ENCODE data around the gene CAPN1.

The CAPN1 gene

DNA sequence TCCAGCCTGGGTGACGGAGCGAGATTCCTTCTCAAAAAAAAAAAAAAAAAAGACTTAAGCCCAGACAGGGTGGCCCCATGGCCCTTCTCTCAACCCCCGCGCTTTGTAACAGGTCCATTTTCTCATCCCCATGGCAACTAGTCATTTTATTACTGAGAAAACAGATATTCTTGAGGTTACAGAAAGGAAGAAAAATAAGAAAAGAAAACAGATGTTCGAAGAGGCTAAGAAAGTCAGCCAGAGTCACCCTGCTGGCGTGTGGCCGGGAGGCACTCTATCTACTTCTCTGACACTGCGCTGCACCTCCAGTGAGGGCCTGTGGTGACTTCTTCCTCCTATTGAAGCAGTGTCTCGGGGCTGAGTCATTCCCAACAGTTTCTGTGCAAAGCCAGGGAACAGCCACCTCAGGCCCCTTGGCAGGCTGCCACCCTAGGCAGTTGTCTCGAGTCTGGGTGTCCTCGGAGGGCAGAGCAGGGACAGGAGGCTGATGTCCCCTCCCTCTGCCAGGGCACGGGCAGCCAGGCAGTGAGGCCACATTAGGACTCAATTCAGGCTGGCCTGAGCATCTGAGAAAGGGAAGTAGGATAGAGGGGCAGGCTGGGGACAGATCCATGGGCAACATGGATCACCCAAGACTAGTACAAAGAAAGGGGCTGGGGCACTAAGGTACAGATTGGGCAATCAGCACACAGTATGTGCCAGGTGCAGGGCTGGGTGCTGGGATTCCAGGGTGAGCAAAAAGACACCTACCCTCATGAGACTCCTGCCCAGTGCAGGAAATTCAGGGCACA, 31.0 kb upstream of the CAPN1 start:
- Histone ChIP-seq H3K9me3 (ENCODE audit: control insufficient read depth, insufficient read depth, low read length) (no peaks in the 10 kb centered on the region), H3K9ac (ENCODE audit: low read depth, low read length) (no peak overlapping the region), H3K4me1 (ENCODE audit: insufficient read depth, low read length) (peaks cover 7% of the 10 kb centered on the region; the same call in 1 of the 2 replicates), H3K36me3 (ENCODE audit: insufficient read depth, low read length) (no peaks in the 10 kb centered on the region)

DNA sequence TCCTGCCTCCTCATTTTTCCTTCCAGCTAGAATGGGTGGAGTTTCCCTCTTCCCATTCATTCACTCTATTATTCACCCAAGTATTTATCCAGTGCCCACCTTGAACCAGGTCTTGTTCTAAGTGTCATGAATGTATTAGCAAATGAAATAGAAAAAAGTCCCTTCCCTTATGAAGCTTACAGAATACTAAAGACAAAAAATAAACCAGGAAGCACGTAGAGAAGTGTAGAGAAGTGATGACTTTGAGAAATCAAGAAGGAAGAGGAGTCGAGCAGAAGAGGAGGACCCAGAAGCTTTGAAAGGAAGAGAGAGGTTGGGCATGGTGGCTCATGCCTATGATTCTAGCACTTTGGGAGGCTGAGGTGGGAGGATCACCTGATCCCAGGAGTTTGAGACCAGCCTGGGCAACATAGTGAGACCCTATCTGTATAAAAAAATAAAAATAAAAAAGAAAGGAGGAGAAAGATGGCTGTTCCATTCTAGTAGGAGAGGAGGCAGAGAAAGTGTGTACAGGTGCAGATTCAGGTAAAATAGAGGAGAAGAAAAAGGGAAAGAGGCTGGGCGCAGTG, 30.3 kb upstream of the CAPN1 start:
- Histone ChIP-seq H3K36me3 (ENCODE audit: insufficient read depth, low read length) (no peaks in the 10 kb centered on the region), H3K9me3 (ENCODE audit: control insufficient read depth, insufficient read depth, low read length) (no peaks in the 10 kb centered on the region), H3K9ac (ENCODE audit: low read depth, low read length) (no peak overlapping the region), H3K4me1 (ENCODE audit: insufficient read depth, low read length) (peaks cover 7% of the 10 kb centered on the region; the same call in 1 of the 2 replicates)

DNA sequence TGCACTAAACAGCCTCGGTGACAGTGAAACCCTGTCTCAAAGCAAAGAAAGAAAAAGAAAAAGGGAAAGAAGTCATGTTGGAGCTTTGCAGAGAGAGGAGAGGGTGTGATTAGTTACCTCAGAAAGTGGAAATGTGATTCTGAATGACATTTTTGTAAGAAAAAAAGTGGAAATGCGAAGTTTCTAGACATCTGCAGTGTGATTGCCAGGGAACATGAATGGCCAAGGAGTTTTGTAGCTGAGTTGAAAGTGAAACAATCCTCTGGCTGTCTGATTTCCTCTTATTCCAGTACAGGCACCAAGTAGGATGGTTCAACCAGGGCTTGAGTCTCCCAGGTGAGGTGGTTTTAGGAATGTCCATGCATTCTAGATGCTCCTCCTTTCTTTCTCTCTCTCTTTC, 29.6 kb upstream of the CAPN1 start:
- peaks cover 7% of the 10 kb centered on the region; the same call in 1 of the 2 replicates for H3K4me1 ChIP-seq (ENCODE audit: insufficient read depth, low read length)
- H3K36me3 ChIP-seq (ENCODE audit: insufficient read depth, low read length) = no peaks in the 10 kb centered on the region
- H3K9me3 ChIP-seq (ENCODE audit: control insufficient read depth, insufficient read depth, low read length) = no peaks in the 10 kb centered on the region
- no peak overlapping the region for H3K9ac ChIP-seq (ENCODE audit: low read depth, low read length)

DNA sequence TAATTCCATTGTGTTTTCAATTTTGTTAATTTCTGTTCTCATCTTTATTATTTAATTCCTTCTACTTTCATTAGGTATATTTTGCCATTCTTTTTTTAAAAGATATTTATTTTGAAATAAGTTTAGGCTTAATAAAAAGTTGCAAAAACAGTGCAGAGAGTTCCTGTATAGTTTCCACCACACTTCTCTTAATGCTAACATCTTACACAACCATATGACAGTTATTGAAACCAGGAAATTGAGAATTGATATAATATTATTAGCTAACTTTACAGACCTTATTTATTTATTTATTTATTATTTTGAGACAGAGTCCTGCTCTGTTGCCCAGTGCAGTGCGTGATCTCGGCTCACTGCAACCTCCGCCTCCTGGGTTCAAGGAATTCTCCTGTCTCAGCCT, 25.5 kb upstream of the CAPN1 start:
- Histone ChIP-seq H3K9me3 (ENCODE audit: control insufficient read depth, insufficient read depth, low read length) (no peaks in the 10 kb centered on the region), H3K36me3 (ENCODE audit: insufficient read depth, low read length) (no peaks in the 10 kb centered on the region), H3K9ac (ENCODE audit: low read depth, low read length) (no peak overlapping the region), H3K4me1 (ENCODE audit: insufficient read depth, low read length) (no peaks in the 10 kb centered on the region)

DNA sequence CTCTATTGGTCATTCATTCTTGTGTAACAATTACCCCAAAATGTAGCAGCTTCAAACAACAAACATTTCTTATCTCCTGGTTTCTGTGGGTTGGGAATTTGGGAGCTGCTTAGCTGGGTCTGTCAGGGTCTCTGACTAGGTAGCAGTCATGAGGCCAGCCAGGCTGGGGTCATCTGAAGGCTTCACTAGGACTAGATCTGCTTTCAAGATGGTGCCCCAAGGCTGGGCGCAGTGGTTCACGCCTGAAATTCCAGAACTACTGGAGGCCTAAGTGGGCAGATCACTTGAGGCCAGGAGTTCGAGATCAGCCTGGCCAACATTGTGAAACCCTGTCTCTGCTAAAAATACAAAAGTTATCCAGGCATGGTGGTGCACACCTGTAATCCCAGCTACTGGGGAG, 24.8 kb upstream of the CAPN1 start:
- no peak overlapping the region for H3K9ac ChIP-seq (ENCODE audit: low read depth, low read length)
- no peaks in the 10 kb centered on the region for H3K4me1 ChIP-seq (ENCODE audit: insufficient read depth, low read length)
- no peaks in the 10 kb centered on the region for H3K9me3 ChIP-seq (ENCODE audit: control insufficient read depth, insufficient read depth, low read length)
- no peaks in the 10 kb centered on the region for H3K36me3 ChIP-seq (ENCODE audit: insufficient read depth, low read length)

DNA sequence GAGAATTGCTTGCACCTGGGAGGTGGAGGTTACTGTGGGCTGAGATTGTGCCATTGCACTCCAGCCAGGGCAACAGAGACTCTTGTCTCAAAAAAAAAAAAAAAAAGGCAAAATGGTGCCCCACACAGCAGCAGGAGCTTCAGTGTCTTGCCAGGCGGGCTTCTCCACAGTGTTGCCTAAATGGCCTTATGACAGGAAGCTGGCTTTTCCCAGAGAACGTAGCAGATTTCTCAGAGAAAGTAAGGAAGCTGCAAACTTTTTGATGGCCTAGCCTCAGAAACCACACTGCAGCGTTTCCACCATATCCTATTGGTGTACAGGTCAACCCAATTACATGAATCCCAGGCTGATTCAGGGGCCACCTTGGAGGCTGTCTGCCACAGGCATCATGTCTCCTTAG, 24.4 kb upstream of the CAPN1 start:
- H3K9me3 ChIP-seq (ENCODE audit: control insufficient read depth, insufficient read depth, low read length) = no peaks in the 10 kb centered on the region
- H3K4me1 ChIP-seq (ENCODE audit: insufficient read depth, low read length) = no peaks in the 10 kb centered on the region
- H3K36me3 ChIP-seq (ENCODE audit: insufficient read depth, low read length) = no peaks in the 10 kb centered on the region
- H3K9ac ChIP-seq (ENCODE audit: low read depth, low read length) = no peak overlapping the region

DNA sequence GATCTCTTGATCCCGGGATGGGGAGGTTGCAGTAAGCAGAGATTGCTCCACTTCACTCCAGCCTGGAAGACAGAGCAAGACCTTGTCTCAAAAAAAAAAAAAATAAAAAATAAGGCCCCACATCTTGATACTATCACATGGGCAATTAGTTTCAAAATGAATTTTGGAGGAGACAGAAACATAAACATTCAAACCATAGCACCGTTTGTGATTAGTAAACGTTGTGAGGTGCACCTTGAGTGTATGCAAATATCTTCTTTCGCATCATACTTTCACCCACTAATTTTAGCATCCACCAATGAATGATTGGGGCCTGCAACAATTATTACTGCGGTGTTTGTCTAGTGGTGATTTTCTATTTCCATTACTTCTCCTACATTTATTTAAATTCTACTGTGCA, 22.7 kb upstream of the CAPN1 start:
- Histone ChIP-seq H3K9ac (ENCODE audit: low read depth, low read length) (no peak overlapping the region), H3K36me3 (ENCODE audit: insufficient read depth, low read length) (no peaks in the 10 kb centered on the region), H3K4me1 (ENCODE audit: insufficient read depth, low read length) (no peaks in the 10 kb centered on the region), H3K9me3 (ENCODE audit: control insufficient read depth, insufficient read depth, low read length) (no peaks in the 10 kb centered on the region)

DNA sequence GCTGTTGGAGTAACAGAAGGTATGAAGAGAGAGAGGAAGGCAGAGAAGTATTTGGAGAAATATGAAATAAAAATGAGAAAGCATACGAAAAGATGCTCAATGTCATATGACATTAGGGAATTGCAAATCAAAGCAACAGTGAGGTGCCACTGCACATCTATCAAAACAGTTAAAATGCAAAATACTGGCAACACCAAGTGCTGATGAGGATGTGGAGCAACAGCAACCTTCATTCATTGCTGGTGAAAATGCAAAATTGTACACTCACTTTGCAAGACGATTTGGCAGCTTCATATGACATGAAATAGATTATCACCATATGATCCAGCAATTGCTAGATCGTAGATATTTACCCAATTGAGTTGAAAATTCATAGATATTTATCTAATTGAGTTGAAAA, 21.1 kb upstream of the CAPN1 start:
- Histone ChIP-seq H3K36me3 (ENCODE audit: insufficient read depth, low read length) (no peaks in the 10 kb centered on the region), H3K9ac (ENCODE audit: low read depth, low read length) (no peak overlapping the region), H3K9me3 (ENCODE audit: control insufficient read depth, insufficient read depth, low read length) (no peaks in the 10 kb centered on the region)

DNA sequence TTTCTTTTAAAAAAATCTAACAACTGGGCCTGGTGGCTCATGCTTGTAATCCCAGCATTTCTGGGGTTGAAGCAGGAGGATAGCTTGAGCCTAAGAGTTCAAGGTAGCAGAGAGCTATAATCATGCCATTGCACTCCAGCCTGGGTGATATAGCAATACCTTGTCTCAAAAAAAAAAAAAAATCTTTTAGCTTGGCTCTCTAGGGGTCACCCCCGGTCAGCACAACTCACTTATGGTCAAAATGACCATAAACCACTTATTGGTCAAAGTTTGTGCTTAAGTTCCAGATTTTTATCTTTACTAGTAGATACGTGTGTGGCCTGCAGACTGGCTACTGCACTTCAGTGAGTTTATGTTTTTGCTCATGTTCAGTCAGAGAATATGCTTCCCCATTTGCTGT, 18.0 kb upstream of the CAPN1 start:
- H3K9me3 ChIP-seq (ENCODE audit: control insufficient read depth, insufficient read depth, low read length) = no peaks in the 10 kb centered on the region
- H3K9ac ChIP-seq (ENCODE audit: low read depth, low read length) = no peak overlapping the region
- H3K36me3 ChIP-seq (ENCODE audit: insufficient read depth, low read length) = no peaks in the 10 kb centered on the region
- H3K4me1 ChIP-seq (ENCODE audit: insufficient read depth, low read length) = no peaks in the 10 kb centered on the region

More for the DNA sequence above, 21.1 kb upstream of the CAPN1 start:
- no peaks in the 10 kb centered on the region for H3K4me1 ChIP-seq (ENCODE audit: insufficient read depth, low read length)

DNA sequence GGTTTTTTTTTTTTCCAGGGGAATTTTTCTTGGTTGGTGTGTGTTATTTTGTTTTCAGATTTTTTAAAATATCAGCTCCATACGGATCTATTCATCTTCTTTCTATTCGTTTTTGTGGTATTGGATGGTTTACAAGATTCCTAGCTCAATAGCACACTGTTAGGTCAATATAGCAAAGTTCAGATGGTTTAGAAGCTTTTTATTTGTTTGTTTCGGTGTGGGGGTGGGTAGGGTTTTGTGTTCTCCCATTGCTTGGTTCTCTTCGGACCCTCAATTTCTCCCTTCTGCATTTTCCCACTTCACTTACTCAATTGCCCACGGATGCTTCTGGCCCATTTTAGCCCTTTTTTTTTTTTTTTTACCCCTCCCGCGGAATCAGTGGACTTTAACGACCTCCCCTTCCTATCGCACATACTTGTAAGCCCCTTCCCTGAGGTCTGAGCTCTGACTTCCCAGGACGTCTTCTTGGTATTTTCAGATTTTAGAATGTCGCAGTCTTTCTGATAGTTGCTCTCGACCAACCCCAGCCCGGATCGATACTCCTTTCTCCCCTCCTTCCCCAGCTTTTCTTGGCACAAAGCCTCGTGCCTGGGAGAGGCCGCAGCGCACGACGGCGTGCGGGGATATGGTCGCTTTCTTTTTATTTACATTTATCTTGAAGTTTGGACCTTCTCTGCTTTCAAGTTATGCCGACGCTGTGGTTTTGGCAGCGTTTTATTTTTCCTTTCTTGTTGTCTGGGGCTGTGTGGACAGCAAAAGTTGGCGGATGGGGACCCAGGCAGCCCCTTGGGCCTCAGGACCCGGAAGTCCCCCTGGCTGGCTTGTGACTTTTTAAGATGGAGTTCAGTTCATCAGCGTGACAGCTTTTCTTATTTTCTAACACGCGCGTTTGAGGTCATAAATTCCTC, 16.1 kb upstream of the CAPN1 start:
- Histone ChIP-seq H3K9me3 (ENCODE audit: control insufficient read depth, insufficient read depth, low read length) (no peaks in the 10 kb centered on the region), H3K36me3 (ENCODE audit: insufficient read depth, low read length) (no peaks in the 10 kb centered on the region), H3K9ac (ENCODE audit: low read depth, low read length) (no peak overlapping the region), H3K4me1 (ENCODE audit: insufficient read depth, low read length) (peaks cover 14% of the 10 kb centered on the region)

DNA sequence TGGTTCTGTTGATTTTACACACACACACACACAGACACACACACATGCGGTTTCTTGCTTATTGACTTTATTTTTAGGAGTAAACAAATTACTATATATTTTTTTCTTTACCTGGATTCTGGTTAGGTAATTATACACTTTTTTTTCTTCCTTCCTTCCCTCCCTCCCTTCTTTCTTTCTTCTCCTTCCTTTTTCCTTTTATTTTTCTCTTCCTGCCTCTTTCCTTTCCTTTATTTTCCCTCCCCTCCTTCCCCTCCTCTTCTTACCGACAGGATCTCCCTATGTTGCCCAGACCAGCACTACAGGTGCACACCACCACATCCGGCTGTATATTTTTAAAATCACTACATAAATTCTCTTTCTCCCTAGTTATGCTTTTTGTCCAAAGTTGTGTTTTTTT, 14.8 kb upstream of the CAPN1 start:
- Histone ChIP-seq H3K9me3 (ENCODE audit: control insufficient read depth, insufficient read depth, low read length) (no peaks in the 10 kb centered on the region), H3K9ac (ENCODE audit: low read depth, low read length) (no peak overlapping the region), H3K4me1 (ENCODE audit: insufficient read depth, low read length) (peaks cover 14% of the 10 kb centered on the region), H3K36me3 (ENCODE audit: insufficient read depth, low read length) (no peaks in the 10 kb centered on the region)

DNA sequence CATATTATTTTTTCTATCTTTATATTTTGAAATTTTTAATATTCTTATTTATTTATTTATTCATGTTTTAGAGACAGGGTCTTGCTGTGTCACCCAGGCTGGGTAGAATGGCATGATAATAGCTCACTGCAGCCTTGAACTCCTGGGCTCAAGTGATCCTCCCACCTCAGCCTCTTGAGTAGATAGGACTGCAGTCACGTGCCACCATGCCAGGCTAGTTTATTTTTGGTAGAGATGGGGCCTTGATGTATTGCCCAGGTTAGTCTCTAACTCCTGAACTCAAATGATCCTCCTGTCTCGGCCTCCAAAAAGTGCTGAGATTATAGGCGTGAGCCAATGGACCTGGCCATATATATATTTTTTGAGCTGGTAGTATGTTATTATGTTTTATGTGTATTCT, 14.1 kb upstream of the CAPN1 start:
- Histone ChIP-seq H3K9ac (ENCODE audit: low read depth, low read length) (no peak overlapping the region), H3K9me3 (ENCODE audit: control insufficient read depth, insufficient read depth, low read length) (no peaks in the 10 kb centered on the region), H3K4me1 (ENCODE audit: insufficient read depth, low read length) (peaks cover 14% of the 10 kb centered on the region), H3K36me3 (ENCODE audit: insufficient read depth, low read length) (no peaks in the 10 kb centered on the region)

DNA sequence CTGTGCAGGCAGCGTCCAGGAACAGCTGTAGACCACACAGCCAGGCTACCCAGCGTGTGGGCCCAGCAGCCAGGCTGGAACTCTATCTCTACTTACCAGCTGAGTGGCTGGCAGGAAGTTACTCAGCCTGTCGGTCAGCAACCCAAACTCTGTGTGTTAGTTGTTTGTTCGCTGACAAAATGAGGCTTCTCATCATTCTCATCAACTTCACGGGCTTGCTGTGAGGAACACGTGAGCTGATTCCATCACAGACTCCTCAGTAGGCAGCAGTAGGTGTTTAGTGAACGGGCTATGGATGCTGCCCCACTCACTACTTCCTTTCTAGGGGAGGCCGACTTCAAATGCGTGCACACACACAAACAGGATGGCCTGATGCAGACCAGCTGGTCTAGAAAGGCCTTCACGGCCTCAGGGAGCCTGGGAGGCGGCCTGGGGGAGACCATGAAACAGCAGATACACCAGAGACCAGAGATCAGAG, 12.5 kb upstream of the CAPN1 start:
- H3K9ac ChIP-seq (ENCODE audit: low read depth, low read length) = no peak overlapping the region
- H3K36me3 ChIP-seq (ENCODE audit: insufficient read depth, low read length) = no peaks in the 10 kb centered on the region
- H3K9me3 ChIP-seq (ENCODE audit: control insufficient read depth, insufficient read depth, low read length) = no peaks in the 10 kb centered on the region
- peaks cover 14% of the 10 kb centered on the region for H3K4me1 ChIP-seq (ENCODE audit: insufficient read depth, low read length)

DNA sequence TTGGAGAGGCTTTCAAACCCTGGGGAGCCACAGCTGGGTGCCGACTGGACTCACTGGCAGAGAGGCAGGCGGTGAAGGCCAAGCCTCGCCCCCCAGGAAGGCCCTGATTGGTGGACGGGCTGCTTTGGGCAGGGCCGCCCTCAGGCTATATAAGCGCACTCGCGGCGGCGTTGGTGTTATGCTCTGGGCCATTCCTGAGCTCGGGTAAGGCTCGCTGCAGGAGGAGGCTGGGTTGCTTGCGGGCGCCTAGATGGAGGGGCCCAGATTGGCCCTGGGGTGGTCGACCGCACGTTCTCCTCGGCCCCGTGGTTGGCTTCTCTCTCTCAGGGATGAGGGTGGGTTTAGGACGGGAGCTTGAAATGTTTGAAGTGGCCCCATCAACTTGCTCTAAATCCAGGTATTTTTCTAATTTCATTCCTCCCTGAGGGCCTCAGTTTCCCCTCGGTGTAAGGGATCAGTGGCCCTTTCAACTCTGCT, 11.6 kb upstream of the CAPN1 start, which contains the start of gene SPDYC:
TSS of gene SPDYC (plus strand) at position 176 of the 477 bp plus-strand sequence. CDS start 1,125 bp downstream, outside the sequence.
- Histone ChIP-seq H3K9ac (ENCODE audit: low read depth, low read length) (peak within 1 kb of the TSS; percentile 49; the same call in 1 of the 2 replicates), H3K9me3 (ENCODE audit: control insufficient read depth, insufficient read depth, low read length) (no peaks in the 10 kb centered on the region), H3K4me1 (ENCODE audit: insufficient read depth, low read length) (peaks cover 14% of the 10 kb centered on the region), H3K36me3 (ENCODE audit: insufficient read depth, low read length) (no peaks in the 10 kb centered on the region)

All from ES-I3 (cell line).